ENCODE results near the gene ZNF575.

DNA sequence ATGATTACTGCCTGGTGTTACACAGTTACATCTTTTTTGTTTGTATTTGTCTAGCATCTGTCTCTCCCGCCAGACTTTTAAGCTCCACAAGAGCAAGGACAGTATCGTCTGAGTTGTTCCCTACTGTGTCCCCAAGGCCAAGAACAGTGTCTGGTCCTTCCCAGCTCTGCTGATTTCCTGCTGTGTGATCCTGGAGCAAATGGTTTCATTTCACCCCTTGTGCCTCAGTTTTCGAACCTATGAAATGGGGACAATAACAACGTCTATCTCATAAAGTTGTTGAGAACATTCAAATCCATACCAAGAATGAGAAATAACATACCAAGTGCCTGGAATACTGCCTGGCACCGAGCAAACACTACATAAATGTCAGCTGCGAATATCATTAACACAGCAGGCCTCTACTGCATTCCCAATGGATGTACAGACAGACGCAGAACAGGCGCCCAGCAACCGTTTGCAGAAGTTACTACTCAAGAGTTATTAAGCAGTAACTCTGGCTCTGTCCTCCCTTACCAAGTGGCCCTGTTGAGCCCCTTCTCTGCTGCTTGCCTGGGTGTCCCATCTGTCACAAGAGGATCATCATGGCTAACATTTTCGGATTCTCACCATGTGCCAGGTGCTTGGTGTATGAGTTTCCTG, 30.9 kb downstream of the ZNF575 start:
- no peak for TF ChIP-seq POLR2AphosphoS5 (IDR thresholded peaks at IDR 0.05; ENCODE audit: insufficient read depth, low read depth, low read length)
- TF ChIP-seq, protein P1, sequence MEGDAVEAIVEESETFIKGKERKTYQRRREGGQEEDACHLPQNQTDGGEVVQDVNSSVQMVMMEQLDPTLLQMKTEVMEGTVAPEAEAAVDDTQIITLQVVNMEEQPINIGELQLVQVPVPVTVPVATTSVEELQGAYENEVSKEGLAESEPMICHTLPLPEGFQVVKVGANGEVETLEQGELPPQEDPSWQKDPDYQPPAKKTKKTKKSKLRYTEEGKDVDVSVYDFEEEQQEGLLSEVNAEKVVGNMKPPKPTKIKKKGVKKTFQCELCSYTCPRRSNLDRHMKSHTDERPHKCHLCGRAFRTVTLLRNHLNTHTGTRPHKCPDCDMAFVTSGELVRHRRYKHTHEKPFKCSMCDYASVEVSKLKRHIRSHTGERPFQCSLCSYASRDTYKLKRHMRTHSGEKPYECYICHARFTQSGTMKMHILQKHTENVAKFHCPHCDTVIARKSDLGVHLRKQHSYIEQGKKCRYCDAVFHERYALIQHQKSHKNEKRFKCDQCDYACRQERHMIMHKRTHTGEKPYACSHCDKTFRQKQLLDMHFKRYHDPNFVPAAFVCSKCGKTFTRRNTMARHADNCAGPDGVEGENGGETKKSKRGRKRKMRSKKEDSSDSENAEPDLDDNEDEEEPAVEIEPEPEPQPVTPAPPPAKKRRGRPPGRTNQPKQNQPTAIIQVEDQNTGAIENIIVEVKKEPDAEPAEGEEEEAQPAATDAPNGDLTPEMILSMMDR (IDR thresholded peaks at IDR 0.05; ENCODE audit: extremely low read depth in 1 of 2, insufficient read depth in 1 of 2, low read depth in 1 of 2, low read length in 2 of 2): no peak
- no peak for TF ChIP-seq POLR2A (IDR thresholded peaks at IDR 0.05; ENCODE audit: low read depth, low read length)
- no peak for TF ChIP-seq EZH2 (IDR thresholded peaks at IDR 0.05; ENCODE audit: borderline replicate concordance, low read depth, low read length, severe bottlenecking)
- TF ChIP-seq MYC (IDR thresholded peaks at IDR 0.05; ENCODE audit: low read depth, low read length): no peak
- no peak for TF ChIP-seq JUN (IDR thresholded peaks at IDR 0.05; ENCODE audit: borderline replicate concordance, insufficient read depth, insufficient read length, low read depth)

Measured in endothelial cell of umbilical vein (primary cell).